ENCODE results near the gene PAOX. TPM values are rescaled to one million over a fixed set of nuclear protein-coding genes. Genes with fewer than 3 reads are reported as not detected.
A peak's percentile ranks its signal among the peaks of the same experiment; 100 is the strongest.

PAOX gene
- total and polyA plus RNA-seq, 2 donors (not counting 1 experiment from before 2014, with no cell fraction given), result 21.1 to 24.9 TPM

DNA sequence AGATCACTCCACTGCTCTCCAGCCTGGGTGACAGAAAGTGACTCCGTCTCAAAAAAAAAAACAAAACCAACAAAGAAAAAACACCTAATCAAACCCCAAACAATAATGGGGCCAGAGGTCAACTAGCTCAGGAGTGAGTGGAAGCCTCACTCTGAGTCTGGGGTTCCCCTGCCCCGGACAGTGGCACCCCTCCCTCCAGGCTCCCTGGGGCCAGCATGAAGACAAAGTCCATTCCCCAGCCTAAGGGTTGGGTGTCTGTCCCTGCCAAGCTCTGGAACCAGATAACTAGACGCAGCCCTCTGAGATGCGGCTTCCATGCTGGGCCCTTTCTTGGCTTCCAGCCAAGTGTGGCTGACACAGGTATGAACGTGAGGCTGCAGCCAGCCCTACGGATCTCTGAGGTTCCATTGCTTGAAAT lies 19.5 kb upstream of the PAOX start:
- Histone ChIP-seq H3K27me3 (replicated peaks in 1 of 4; ENCODE audit: control extremely low read depth in 1 of 4, control insufficient read depth in 3 of 4, insufficient read depth in 4 of 4, low read length in 3 of 4) (no peaks in the 10 kb centered on the region), H3K4me1 (ENCODE audit: control insufficient read depth in 2 of 2, insufficient read depth in 2 of 2, low read length in 2 of 2) (peaks cover 20 to 39% of the 10 kb centered on the region in 2 donors), H3K9ac (ENCODE audit: low read length) (no peak overlapping the region), H3K79me2 (ENCODE audit: control insufficient read depth, insufficient read depth, low read length) (peaks cover 21% of the 10 kb centered on the region), H3K4me2 (replicated peaks; ENCODE audit: low read depth, low read length, poor library complexity, severe bottlenecking) (no peak overlapping the region), H4K20me1 (ENCODE audit: control insufficient read depth, insufficient read depth, low read length, poor library complexity, severe bottlenecking) (peaks cover 21% of the 10 kb centered on the region), H3K36me3 (replicated peaks in 1 of 2; ENCODE audit: control extremely low read depth in 1 of 2, control insufficient read depth in 1 of 2, extremely low read depth in 1 of 2, insufficient read depth in 2 of 2, low read length in 1 of 2) (peaks cover 0 to 12% of the 10 kb centered on the region in 2 experiments), H2AFZ (ENCODE audit: insufficient read depth, low read depth, low read length, poor library complexity, severe bottlenecking) (no peak overlapping the region), H3K27ac (ENCODE audit: low read length in 2 of 2) (no peak overlapping the region), H3K4me3 (ENCODE audit: control extremely low read depth in 1 of 5, extremely low read depth in 1 of 5, insufficient read depth in 1 of 5, low read depth in 2 of 5, low read length in 4 of 5) (no peak overlapping the region), H3K9me3 (ENCODE audit: control extremely low read depth in 1 of 3, control insufficient read depth in 2 of 3, insufficient read depth in 1 of 3, low read length in 2 of 3) (peaks cover 0 to 17% (median 0%) of the 10 kb centered on the region in 3 donors)
- H3K4me3 Mint-ChIP-seq, result no peak overlapping the region
- H3K27ac Mint-ChIP-seq, result no peak overlapping the region
- CTCF ChIA-PET, result interaction anchor here (1.0 to 1.2 kb wide), 2 partner anchors 10 to 160 kb away, joined by 3 read pairs; no protein-coding TSS in a partner anchor
- DNase-seq (peak; percentile 41), ATAC-seq (ENCODE audit: low read depth) (no peak)
- 72% methylated on average over 6 of the region's 6 CpGs for WGBS (ENCODE audit: insufficient coverage)
- H3K27me3 Mint-ChIP-seq, result no peaks in the 10 kb centered on the region
- POLR2A ChIA-PET, result interaction anchor here (1.3 kb wide), 1 partner anchor 16 kb away, joined by 3 read pairs; no protein-coding TSS in a partner anchor
- no peaks in the 10 kb centered on the region for H3K9me3 Mint-ChIP-seq (ENCODE audit: insufficient read depth)
- no peak for TF ChIP-seq EZH2 (IDR thresholded peaks at IDR 0.05; ENCODE audit: borderline replicate concordance, insufficient read depth, low read depth, low read length, poor library complexity, severe bottlenecking)
- TF ChIP-seq, protein P1, sequence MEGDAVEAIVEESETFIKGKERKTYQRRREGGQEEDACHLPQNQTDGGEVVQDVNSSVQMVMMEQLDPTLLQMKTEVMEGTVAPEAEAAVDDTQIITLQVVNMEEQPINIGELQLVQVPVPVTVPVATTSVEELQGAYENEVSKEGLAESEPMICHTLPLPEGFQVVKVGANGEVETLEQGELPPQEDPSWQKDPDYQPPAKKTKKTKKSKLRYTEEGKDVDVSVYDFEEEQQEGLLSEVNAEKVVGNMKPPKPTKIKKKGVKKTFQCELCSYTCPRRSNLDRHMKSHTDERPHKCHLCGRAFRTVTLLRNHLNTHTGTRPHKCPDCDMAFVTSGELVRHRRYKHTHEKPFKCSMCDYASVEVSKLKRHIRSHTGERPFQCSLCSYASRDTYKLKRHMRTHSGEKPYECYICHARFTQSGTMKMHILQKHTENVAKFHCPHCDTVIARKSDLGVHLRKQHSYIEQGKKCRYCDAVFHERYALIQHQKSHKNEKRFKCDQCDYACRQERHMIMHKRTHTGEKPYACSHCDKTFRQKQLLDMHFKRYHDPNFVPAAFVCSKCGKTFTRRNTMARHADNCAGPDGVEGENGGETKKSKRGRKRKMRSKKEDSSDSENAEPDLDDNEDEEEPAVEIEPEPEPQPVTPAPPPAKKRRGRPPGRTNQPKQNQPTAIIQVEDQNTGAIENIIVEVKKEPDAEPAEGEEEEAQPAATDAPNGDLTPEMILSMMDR (IDR thresholded peaks at IDR 0.05), result no peak
- intact Hi-C loops (cut with micrococcal nuclease), result loop anchor here (5.0 kb wide), 1 partner anchor 52 kb away; the partner anchor contains the start of genes TUBGCP2 and ZNF511
- H3K4me1 Mint-ChIP-seq, result peaks cover 30% of the 10 kb centered on the region

DNA sequence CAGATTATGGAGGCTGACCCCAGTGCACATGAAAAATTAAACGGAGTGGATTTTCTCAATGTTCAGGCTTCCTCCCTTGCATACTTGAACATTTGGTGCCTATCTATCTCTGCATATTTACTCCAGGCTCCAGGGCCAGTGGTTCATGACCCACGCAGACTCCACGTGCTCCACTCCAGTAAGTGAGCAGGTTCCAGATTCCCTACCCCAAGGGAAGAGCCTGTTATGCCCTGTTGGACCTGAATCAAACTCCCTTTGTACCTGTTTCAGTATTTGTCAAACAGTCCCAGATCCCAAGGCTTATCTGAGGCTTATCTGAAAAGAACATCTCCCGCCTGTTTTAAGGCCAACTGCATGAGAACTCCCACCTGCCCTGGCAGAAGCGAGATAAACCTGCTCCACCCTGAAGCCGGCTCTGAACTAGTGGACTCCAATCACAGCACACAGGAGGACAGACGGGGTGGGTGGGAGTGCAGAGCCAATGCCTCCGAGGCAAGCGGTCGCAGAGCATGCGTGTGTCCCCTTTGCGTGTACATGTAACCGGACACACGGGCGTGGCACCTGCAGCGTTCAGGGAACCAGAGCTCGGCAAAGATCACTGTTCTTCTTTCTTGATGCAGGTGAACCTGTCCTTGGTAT lies 19.0 kb upstream of the PAOX start:
- no peak overlapping the region for H3K4me2 ChIP-seq (replicated peaks; ENCODE audit: low read depth, low read length, poor library complexity, severe bottlenecking)
- no peak overlapping the region for H3K4me3 ChIP-seq (ENCODE audit: control extremely low read depth in 1 of 5, extremely low read depth in 1 of 5, insufficient read depth in 1 of 5, low read depth in 2 of 5, low read length in 4 of 5)
- Mint-ChIP-seq H3K9me3 (ENCODE audit: insufficient read depth) (no peaks in the 10 kb centered on the region), H3K4me3 (no peak overlapping the region), H3K27ac (peak overlapping the region; percentile 74), H3K4me1 (peaks cover 30% of the 10 kb centered on the region), H3K27me3 (no peaks in the 10 kb centered on the region)
- H3K9ac ChIP-seq (ENCODE audit: low read length), result no peak overlapping the region
- H3K27ac ChIP-seq (ENCODE audit: low read length in 2 of 2), result no peak overlapping the region
- POLR2A ChIA-PET, result interaction anchor here (1.3 kb wide), 1 partner anchor 15 kb away, joined by 3 read pairs; no protein-coding TSS in a partner anchor
- H2AFZ ChIP-seq (ENCODE audit: insufficient read depth, low read depth, low read length, poor library complexity, severe bottlenecking), result no peak overlapping the region
- H3K79me2 ChIP-seq (ENCODE audit: control insufficient read depth, insufficient read depth, low read length), result peaks cover 16% of the 10 kb centered on the region
- WGBS (ENCODE audit: insufficient coverage), result 91% methylated on average over 17 of the region's 17 CpGs
- intact Hi-C loops (cut with micrococcal nuclease), result loop anchor here (5.0 kb wide), 1 partner anchor 53 kb away; the partner anchor contains the start of genes TUBGCP2 and ZNF511
- peaks cover 0 to 13% of the 10 kb centered on the region in 2 experiments for H3K36me3 ChIP-seq (replicated peaks in 1 of 2; ENCODE audit: control extremely low read depth in 1 of 2, control insufficient read depth in 1 of 2, extremely low read depth in 1 of 2, insufficient read depth in 2 of 2, low read length in 1 of 2)
- H3K27me3 ChIP-seq (replicated peaks in 1 of 4; ENCODE audit: control extremely low read depth in 1 of 4, control insufficient read depth in 3 of 4, insufficient read depth in 4 of 4, low read length in 3 of 4), result no peaks in the 10 kb centered on the region
- CTCF ChIA-PET, result interaction anchor here (1.3 kb wide), 1 partner anchor 30 kb away, joined by 5 read pairs; no protein-coding TSS in a partner anchor
- peaks cover 20 to 37% of the 10 kb centered on the region in 2 donors for H3K4me1 ChIP-seq (ENCODE audit: control insufficient read depth in 2 of 2, insufficient read depth in 2 of 2, low read length in 2 of 2)
- no peak for DNase-seq
- no peak for TF ChIP-seq EZH2 (IDR thresholded peaks at IDR 0.05; ENCODE audit: borderline replicate concordance, insufficient read depth, low read depth, low read length, poor library complexity, severe bottlenecking)
- TF ChIP-seq, protein P1 (IDR thresholded peaks at IDR 0.05), result no peak
- ATAC-seq (ENCODE audit: low read depth), result no peak
- peaks cover 21% of the 10 kb centered on the region for H4K20me1 ChIP-seq (ENCODE audit: control insufficient read depth, insufficient read depth, low read length, poor library complexity, severe bottlenecking)
- H3K9me3 ChIP-seq (ENCODE audit: control extremely low read depth in 1 of 3, control insufficient read depth in 2 of 3, insufficient read depth in 1 of 3, low read length in 2 of 3), result peaks cover 0 to 17% (median 0%) of the 10 kb centered on the region in 3 donors
